GM12872 (cell line): ENCODE results near the gene MXRA7.

Source experiments
- CTCF ChIP-seq: IDR thresholded peaks from 3 replicates; pipeline ENCODE4 v1.5.1; 2011; ENCODE audit warnings: low read depth, mild to moderate bottlenecking, low read length, moderate library complexity; ENCODE audit not compliant: insufficient read depth

Gene MXRA7

GRCh38 chr17:76715496-76715830 lies 4.7 kb upstream of the MXRA7 start:
- TF ChIP-seq CTCF, result no peak

- TF ChIP-seq CTCF, result peak; percentile 64; the same call in 2 of the 3 replicates
Measured at GRCh38 chr17:76714822-76715495, 4.2 kb upstream of the MXRA7 start.

- TF ChIP-seq CTCF, result no peak
Measured at GRCh38 chr17:76714336-76714735, 3.6 kb upstream of the MXRA7 start.

- no peak for TF ChIP-seq CTCF
Measured at GRCh38 chr17:76713765-76714164, 3.0 kb upstream of the MXRA7 start.

GRCh38 chr17:76709077-76709950 lies 1.5 kb downstream of the MXRA7 start:
- no peak for TF ChIP-seq CTCF

GRCh38 chr17:76707985-76708807 lies 2.6 kb downstream of the MXRA7 start:
- TF ChIP-seq CTCF, result peak; percentile 34; the same call in 2 of the 3 replicates

GRCh38 chr17:76706817-76707216 lies 3.9 kb downstream of the MXRA7 start:
- no peak for TF ChIP-seq CTCF
